ENCODE measurements around the gene ADARB2. TPM values are rescaled to one million over a fixed set of nuclear protein-coding genes. Genes with fewer than 3 reads are reported as not detected.

The ADARB2 gene
- total RNA-seq, 2 experiments from 2014 or later: 0.28 to 0.40 TPM

- Mint-ChIP-seq H3K4me3 (no peak overlapping the region), H3K36me3 (no peaks in the 10 kb centered on the region)
- POLR2A ChIA-PET: no interaction called here
Observed at GRCh38 chr10:1671366-1672000, 65.8 kb downstream of the ADARB2 start.

DNA sequence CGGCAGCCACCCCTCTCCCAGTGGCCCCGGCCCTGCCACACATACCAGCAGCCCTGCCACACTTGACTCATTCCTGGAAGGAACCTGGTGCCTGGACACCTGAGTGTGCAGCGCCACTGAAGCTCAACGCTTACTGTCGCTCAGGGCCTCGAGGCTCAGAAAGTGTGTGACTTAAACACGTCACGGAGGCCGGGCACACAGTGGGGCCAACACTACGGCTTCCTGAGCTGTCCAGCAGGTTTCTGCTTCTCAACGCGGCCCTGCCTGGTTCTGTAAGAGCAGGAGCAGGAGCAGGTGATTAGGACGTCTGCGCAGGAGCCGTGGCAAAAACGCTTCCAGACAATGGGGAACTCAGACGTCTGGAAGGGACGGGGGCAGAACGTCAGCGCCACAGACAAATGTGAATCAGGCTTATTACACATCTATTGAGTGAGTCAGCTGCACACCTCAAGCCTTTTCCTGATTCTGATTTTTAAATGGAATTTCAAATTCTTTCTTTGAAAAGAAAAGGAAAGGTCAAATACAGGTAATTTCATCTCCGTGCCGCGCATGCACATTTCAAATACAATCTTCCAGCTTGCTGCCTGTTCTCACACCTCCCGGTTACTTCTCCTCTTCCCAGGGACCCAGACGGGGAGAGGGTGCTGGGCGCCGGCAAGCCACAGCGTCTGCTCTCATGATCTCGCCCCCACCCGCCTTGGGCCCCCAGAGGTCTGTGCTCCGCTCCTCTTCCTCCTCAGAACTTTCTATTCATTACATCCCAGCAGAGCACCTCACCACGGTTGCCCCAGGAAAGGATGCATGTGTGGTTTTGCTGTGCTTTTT lies 66.6 kb downstream of the ADARB2 start:
- no peaks in the 10 kb centered on the region for H3K9me3 Mint-ChIP-seq
- H3K27ac Mint-ChIP-seq: no peak overlapping the region
- ATAC-seq (ENCODE audit: low read depth) (no peak), DNase-seq (no peak)
- no peak overlapping the region for H3K4me3 Mint-ChIP-seq
- no peaks in the 10 kb centered on the region for H3K4me1 Mint-ChIP-seq
- no peaks in the 10 kb centered on the region for H3K27me3 Mint-ChIP-seq
- no peaks in the 10 kb centered on the region for H3K36me3 Mint-ChIP-seq
- POLR2A ChIA-PET: no interaction called here

More at GRCh38 chr10:1671366-1672000, 65.8 kb downstream of the ADARB2 start:
- DNase-seq (no peak), ATAC-seq (ENCODE audit: low read depth) (no peak)
- H3K27me3 Mint-ChIP-seq: no peaks in the 10 kb centered on the region
- H3K9me3 Mint-ChIP-seq: no peaks in the 10 kb centered on the region
- no peak overlapping the region for H3K27ac Mint-ChIP-seq
- no peaks in the 10 kb centered on the region for H3K4me1 Mint-ChIP-seq

- H3K9me3 Mint-ChIP-seq: no peaks in the 10 kb centered on the region
- no peak overlapping the region for H3K27ac Mint-ChIP-seq
- POLR2A ChIA-PET: no interaction called here
- H3K27me3 Mint-ChIP-seq: no peaks in the 10 kb centered on the region
- no peak overlapping the region for H3K4me3 Mint-ChIP-seq
- DNase-seq (no peak), ATAC-seq (ENCODE audit: low read depth) (no peak)
- no peaks in the 10 kb centered on the region for H3K36me3 Mint-ChIP-seq
- H3K4me1 Mint-ChIP-seq: no peaks in the 10 kb centered on the region
Observed at GRCh38 chr10:1669433-1669832, 67.9 kb downstream of the ADARB2 start.

GRCh38 chr10:1668399-1668798 lies 68.9 kb downstream of the ADARB2 start:
- H3K9me3 Mint-ChIP-seq: no peaks in the 10 kb centered on the region
- H3K36me3 Mint-ChIP-seq: no peaks in the 10 kb centered on the region
- POLR2A ChIA-PET: no interaction called here
- no peaks in the 10 kb centered on the region for H3K27me3 Mint-ChIP-seq
- no peak for ATAC-seq (ENCODE audit: low read depth)
- DNase-seq: no peak
- no peaks in the 10 kb centered on the region for H3K4me1 Mint-ChIP-seq
- no peak overlapping the region for H3K4me3 Mint-ChIP-seq
- no peak overlapping the region for H3K27ac Mint-ChIP-seq

DNA sequence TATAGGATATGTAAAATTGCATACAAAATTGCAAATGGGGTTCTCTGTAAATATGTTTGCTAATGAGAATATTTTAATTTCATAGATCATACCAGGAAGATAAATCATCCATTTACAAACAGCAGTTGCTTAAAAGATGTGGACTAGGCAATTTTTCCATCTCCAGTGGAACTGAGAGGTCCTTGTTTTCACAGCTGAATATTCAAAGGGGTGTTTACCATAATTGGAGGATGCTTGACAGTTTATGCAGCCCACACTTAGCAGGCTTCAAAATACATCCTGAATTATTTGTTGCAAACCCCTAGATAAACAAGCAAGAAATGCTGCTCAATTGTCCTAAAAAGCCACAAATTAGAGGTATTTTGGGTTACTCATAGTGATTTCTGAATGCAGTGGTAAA lies 69.9 kb downstream of the ADARB2 start:
- Mint-ChIP-seq H3K4me3 (no peak overlapping the region), H3K27me3 (no peaks in the 10 kb centered on the region), H3K4me1 (no peaks in the 10 kb centered on the region), H3K27ac (no peak overlapping the region), H3K9me3 (no peaks in the 10 kb centered on the region), H3K36me3 (no peaks in the 10 kb centered on the region)
- no peak for ATAC-seq (ENCODE audit: low read depth)
- POLR2A ChIA-PET: no interaction called here
- DNase-seq: no peak

- H3K36me3 Mint-ChIP-seq: no peaks in the 10 kb centered on the region
- no peak overlapping the region for H3K27ac Mint-ChIP-seq
- POLR2A ChIA-PET: no interaction called here
- no peaks in the 10 kb centered on the region for H3K4me1 Mint-ChIP-seq
- H3K27me3 Mint-ChIP-seq: no peaks in the 10 kb centered on the region
- no peaks in the 10 kb centered on the region for H3K9me3 Mint-ChIP-seq
- DNase-seq (no peak), ATAC-seq (ENCODE audit: low read depth) (no peak)
- no peak overlapping the region for H3K4me3 Mint-ChIP-seq
Observed at GRCh38 chr10:1666147-1666546, 71.2 kb downstream of the ADARB2 start.

DNA sequence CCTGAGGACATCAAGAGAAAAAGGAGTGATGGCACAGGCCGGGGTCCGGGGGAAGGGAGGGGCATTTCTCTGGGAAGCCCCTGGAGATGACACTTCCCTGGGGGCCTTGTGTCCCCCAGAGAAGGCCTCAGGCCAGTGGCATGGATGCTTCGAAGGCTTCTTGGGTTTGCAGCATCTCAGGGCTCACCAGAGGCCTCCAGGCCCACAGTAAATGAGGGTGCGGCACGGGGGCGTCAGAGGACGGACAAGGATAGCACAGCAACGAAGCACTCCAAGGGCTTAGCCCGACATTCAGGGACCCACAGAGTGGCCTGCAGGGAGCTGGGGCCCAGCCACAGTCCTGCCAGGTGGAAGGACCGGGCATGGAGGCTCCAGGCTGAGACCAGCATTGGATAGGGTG lies 71.6 kb downstream of the ADARB2 start:
- H3K27ac Mint-ChIP-seq: no peak overlapping the region
- H3K27me3 Mint-ChIP-seq: no peaks in the 10 kb centered on the region

GRCh38 chr10:1665021-1665661 lies 72.2 kb downstream of the ADARB2 start:
- ATAC-seq (ENCODE audit: low read depth) (no peak), DNase-seq (no peak)
- Mint-ChIP-seq H3K36me3 (no peaks in the 10 kb centered on the region), H3K27me3 (no peaks in the 10 kb centered on the region), H3K4me1 (no peaks in the 10 kb centered on the region), H3K27ac (no peak overlapping the region), H3K9me3 (no peaks in the 10 kb centered on the region), H3K4me3 (no peak overlapping the region)
- POLR2A ChIA-PET: no interaction called here

More for the DNA sequence above, 71.6 kb downstream of the ADARB2 start:
- ATAC-seq (ENCODE audit: low read depth) (no peak), DNase-seq (no peak)
- POLR2A ChIA-PET: no interaction called here
- H3K36me3 Mint-ChIP-seq: no peaks in the 10 kb centered on the region
- H3K4me3 Mint-ChIP-seq: no peak overlapping the region
- H3K4me1 Mint-ChIP-seq: no peaks in the 10 kb centered on the region
- no peaks in the 10 kb centered on the region for H3K9me3 Mint-ChIP-seq

DNA sequence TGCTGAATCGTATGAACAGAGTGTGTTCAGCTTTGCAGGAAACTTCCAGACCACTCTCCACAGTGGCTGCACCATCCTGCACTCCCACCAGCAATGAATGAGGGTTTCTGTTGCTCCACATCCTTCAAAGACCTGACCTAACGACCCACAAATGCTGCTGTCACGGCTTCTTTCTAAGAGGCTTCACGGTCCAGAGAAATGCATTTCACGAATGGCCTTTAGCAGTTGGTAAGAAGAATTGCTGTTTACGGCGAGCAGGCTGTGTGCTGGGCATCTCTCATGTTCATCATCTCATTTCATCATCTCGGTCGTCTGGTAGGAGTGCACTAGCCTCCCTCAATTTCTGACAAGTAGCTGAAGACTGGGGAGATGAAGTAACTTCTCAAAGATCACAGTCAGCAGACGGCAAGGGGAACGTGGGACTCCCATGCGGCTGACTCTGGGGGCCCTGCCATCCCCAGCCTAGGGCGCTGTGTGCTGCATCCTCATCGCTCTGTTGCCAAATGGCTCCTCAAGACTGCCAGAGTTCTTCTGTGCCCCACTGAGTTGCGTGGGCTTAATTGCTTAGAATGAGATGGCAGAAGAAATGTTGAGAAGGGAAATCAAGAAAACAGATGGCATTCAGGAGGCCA lies 72.9 kb downstream of the ADARB2 start:
- no peak overlapping the region for H3K4me3 Mint-ChIP-seq
- DNase-seq (no peak), ATAC-seq (ENCODE audit: low read depth) (no peak)
- H3K36me3 Mint-ChIP-seq: no peaks in the 10 kb centered on the region
- no peaks in the 10 kb centered on the region for H3K4me1 Mint-ChIP-seq
- no peaks in the 10 kb centered on the region for H3K9me3 Mint-ChIP-seq
- peaks cover 2% of the 10 kb centered on the region for H3K27me3 Mint-ChIP-seq
- POLR2A ChIA-PET: no interaction called here
- no peak overlapping the region for H3K27ac Mint-ChIP-seq

DNA sequence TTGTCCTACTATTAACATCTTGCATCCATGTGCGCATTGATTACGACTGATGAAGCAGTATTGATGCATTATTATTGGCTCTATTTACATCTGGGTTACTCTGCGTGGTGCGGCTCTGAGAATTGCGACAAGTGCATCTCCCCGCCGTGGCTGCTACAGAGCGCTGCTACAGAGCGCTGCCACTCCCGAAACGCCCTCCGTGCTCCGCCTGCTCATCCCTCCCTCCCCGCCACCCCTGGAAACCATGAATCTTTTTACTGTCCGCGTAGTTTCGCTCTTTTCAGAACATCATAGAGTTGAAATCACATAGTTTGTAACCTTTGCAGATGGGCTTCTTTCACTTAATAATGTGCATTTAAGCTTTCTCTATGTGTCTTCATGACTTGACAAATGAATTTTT lies 74.1 kb downstream of the ADARB2 start:
- H3K27me3 Mint-ChIP-seq: peaks cover 2% of the 10 kb centered on the region
- ATAC-seq (ENCODE audit: low read depth) (no peak), DNase-seq (no peak)
- no peaks in the 10 kb centered on the region for H3K4me1 Mint-ChIP-seq
- H3K36me3 Mint-ChIP-seq: no peaks in the 10 kb centered on the region
- no peak overlapping the region for H3K27ac Mint-ChIP-seq
- no peak overlapping the region for H3K4me3 Mint-ChIP-seq
- H3K9me3 Mint-ChIP-seq: no peaks in the 10 kb centered on the region
- POLR2A ChIA-PET: no interaction called here

- no peaks in the 10 kb centered on the region for H3K36me3 Mint-ChIP-seq
- DNase-seq (no peak), ATAC-seq (ENCODE audit: low read depth) (no peak)
- H3K27ac Mint-ChIP-seq: no peak overlapping the region
- POLR2A ChIA-PET: no interaction called here
- H3K27me3 Mint-ChIP-seq: peaks cover 5% of the 10 kb centered on the region
- H3K9me3 Mint-ChIP-seq: no peaks in the 10 kb centered on the region
- H3K4me1 Mint-ChIP-seq: no peaks in the 10 kb centered on the region
- no peak overlapping the region for H3K4me3 Mint-ChIP-seq
Observed at GRCh38 chr10:1662438-1663025, 74.8 kb downstream of the ADARB2 start.

- H3K27ac Mint-ChIP-seq: no peak overlapping the region
- no peaks in the 10 kb centered on the region for H3K9me3 Mint-ChIP-seq
- no peak for ATAC-seq (ENCODE audit: low read depth)
- H3K4me3 Mint-ChIP-seq: no peak overlapping the region
- H3K36me3 Mint-ChIP-seq: no peaks in the 10 kb centered on the region
- POLR2A ChIA-PET: no interaction called here
- no peak for DNase-seq
- H3K4me1 Mint-ChIP-seq: no peaks in the 10 kb centered on the region
- peaks cover 5% of the 10 kb centered on the region for H3K27me3 Mint-ChIP-seq
Observed at GRCh38 chr10:1661859-1662437, 75.4 kb downstream of the ADARB2 start.

GRCh38 chr10:1661416-1661815 lies 75.9 kb downstream of the ADARB2 start:
- ATAC-seq (ENCODE audit: low read depth) (no peak), DNase-seq (no peak)
- H3K9me3 Mint-ChIP-seq: no peaks in the 10 kb centered on the region
- H3K36me3 Mint-ChIP-seq: no peaks in the 10 kb centered on the region
- no peak overlapping the region for H3K27ac Mint-ChIP-seq
- H3K4me3 Mint-ChIP-seq: no peak overlapping the region
- POLR2A ChIA-PET: no interaction called here
- H3K4me1 Mint-ChIP-seq: no peaks in the 10 kb centered on the region
- H3K27me3 Mint-ChIP-seq: peaks cover 5% of the 10 kb centered on the region

All from activated naive CD8-positive, alpha-beta T cell treated with anti-CD3 and anti-CD28 coated beads, Interleukin-2, amount 10 ng/mL, durations not matched to agents 7 days and 5 days (primary cell).